ENCODE results near the gene CLEC3B. TPM values are rescaled to one million over a fixed set of nuclear protein-coding genes. Genes with fewer than 3 reads are reported as not detected.

Gene CLEC3B
- total and polyA plus RNA-seq, 2 donors (not counting 3 experiments of a cell fraction or from before 2014, with no cell fraction given): 1.8 TPM; not detected in 1

DNA sequence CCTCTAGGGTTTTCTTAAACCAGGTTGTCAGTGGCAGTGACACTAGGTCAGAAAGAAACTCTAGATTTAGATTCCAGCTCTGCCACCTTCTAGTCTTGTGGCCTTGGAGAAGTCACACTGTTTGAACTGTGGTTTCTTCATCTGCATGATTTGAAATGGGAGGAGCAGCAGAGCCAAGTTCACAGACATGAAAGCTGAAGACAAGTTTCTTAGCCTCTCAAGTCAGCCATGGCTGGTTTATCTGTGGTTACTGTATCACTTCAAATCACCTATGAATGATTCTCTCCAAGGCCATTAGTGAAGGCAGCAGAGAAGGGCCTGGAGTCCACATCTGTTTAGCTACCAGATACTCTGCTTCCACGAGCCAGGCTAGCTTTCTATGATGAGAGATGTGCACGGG is 15.6 kb downstream of the CLEC3B start:
- H2AFZ ChIP-seq (ENCODE audit: low read depth, low read length): no peak overlapping the region
- FAIRE-seq: no peak
- no TSS peak for BruUV-seq (replicated peaks)
- H4K20me1 ChIP-seq (replicated peaks; ENCODE audit: control insufficient read depth, extremely low read depth, insufficient read depth, low read length): no peaks in the 10 kb centered on the region
- CTCF ChIA-PET: interaction anchor here (0.7 to 11.6 kb wide), 20 partner anchors 13 to 468 kb away, joined by 3 to 467 read pairs (median 9); partner anchors contain the start of gene TMEM158
- H3K4me3 ChIP-seq (replicated peaks in 1 of 3; ENCODE audit: insufficient read depth in 1 of 3, low read depth in 1 of 3, low read length in 3 of 3): no peak overlapping the region
- H3K79me2 ChIP-seq (ENCODE audit: control insufficient read depth, insufficient read depth, low read length): no peaks in the 10 kb centered on the region
- H3K36me3 ChIP-seq (ENCODE audit: control insufficient read depth in 2 of 2, extremely low read depth in 1 of 2, insufficient read depth in 2 of 2, low read length in 2 of 2): no peaks in the 10 kb centered on the region
- intact Hi-C loops (cut with micrococcal nuclease) (loop anchor here (2.0 to 5.0 kb wide), 2 partner anchors 13 to 301 kb away; no protein-coding TSS in a partner anchor), dilution Hi-C loops (cut with MboI; ENCODE audit: extremely low pct_ligation_motif_present, low sequenced_read_pairs) (loop anchor here (25.0 kb wide), 1 partner anchor 471 kb away; no protein-coding TSS in a partner anchor)
- H3K9me3 ChIP-seq (replicated peaks; ENCODE audit: control insufficient read depth, insufficient read depth, low read length): no peaks in the 10 kb centered on the region
- no peaks in the 10 kb centered on the region for H3K9me1 ChIP-seq (replicated peaks; ENCODE audit: control insufficient read depth, extremely low read depth, insufficient read depth, low read length)
- H3K27me3 ChIP-seq (ENCODE audit: control insufficient read depth in 2 of 2, insufficient read depth in 2 of 2, low read length in 2 of 2): peaks cover 0 to 3% of the 10 kb centered on the region in 2 experiments
- DNase-seq (ENCODE audit: low read depth, low spot score): no peak
- TF ChIP-seq JUN (IDR thresholded peaks at IDR 0.05; ENCODE audit: borderline replicate concordance, insufficient read depth, insufficient read length, low read depth): no peak
- TF ChIP-seq MAX (IDR thresholded peaks at IDR 0.05; ENCODE audit: insufficient read depth, insufficient read length): no peak
- no peak for TF ChIP-seq MYC (IDR thresholded peaks at IDR 0.05; ENCODE audit: low read depth, low read length)
- no peak for TF ChIP-seq POLR2A (IDR thresholded peaks at IDR 0.05; ENCODE audit: low read depth, low read length)
- TF ChIP-seq EZH2 (IDR thresholded peaks at IDR 0.05; ENCODE audit: borderline replicate concordance, low read depth, low read length, severe bottlenecking): no peak
- no peak for TF ChIP-seq GATA2 (IDR thresholded peaks at IDR 0.05; ENCODE audit: insufficient read depth, insufficient read length, low read depth, low read length)
- TF ChIP-seq POLR2AphosphoS5 (IDR thresholded peaks at IDR 0.05; ENCODE audit: insufficient read depth, low read depth, low read length): no peak
- no peak for TF ChIP-seq FOS (IDR thresholded peaks at IDR 0.05; ENCODE audit: borderline replicate concordance, insufficient read depth, low read length)
- TF ChIP-seq, protein P1, sequence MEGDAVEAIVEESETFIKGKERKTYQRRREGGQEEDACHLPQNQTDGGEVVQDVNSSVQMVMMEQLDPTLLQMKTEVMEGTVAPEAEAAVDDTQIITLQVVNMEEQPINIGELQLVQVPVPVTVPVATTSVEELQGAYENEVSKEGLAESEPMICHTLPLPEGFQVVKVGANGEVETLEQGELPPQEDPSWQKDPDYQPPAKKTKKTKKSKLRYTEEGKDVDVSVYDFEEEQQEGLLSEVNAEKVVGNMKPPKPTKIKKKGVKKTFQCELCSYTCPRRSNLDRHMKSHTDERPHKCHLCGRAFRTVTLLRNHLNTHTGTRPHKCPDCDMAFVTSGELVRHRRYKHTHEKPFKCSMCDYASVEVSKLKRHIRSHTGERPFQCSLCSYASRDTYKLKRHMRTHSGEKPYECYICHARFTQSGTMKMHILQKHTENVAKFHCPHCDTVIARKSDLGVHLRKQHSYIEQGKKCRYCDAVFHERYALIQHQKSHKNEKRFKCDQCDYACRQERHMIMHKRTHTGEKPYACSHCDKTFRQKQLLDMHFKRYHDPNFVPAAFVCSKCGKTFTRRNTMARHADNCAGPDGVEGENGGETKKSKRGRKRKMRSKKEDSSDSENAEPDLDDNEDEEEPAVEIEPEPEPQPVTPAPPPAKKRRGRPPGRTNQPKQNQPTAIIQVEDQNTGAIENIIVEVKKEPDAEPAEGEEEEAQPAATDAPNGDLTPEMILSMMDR (IDR thresholded peaks at IDR 0.05; ENCODE audit: extremely low read depth in 1 of 2, insufficient read depth in 1 of 2, low read depth in 1 of 2, low read length in 2 of 2): no peak
- H3K9ac ChIP-seq (replicated peaks; ENCODE audit: extremely low read depth, insufficient read depth, low read length): no peak overlapping the region
- no peaks in the 10 kb centered on the region for H3K4me1 ChIP-seq (ENCODE audit: control insufficient read depth, extremely low read depth, insufficient read depth, low read length)
- H3K4me2 ChIP-seq (ENCODE audit: insufficient read depth, low read length): no peak overlapping the region
- no peak overlapping the region for H3K27ac ChIP-seq (ENCODE audit: insufficient read depth, low read depth, low read length)
- POLR2A ChIA-PET: no interaction called here
